DMS153 (cell line): Measurements from ENCODE around the gene ZNF8.
"Not testable (repeated sequence)": the region's sequence is repeated elsewhere in the genome, so short reads cannot be mapped to it uniquely, and the experiment has no call there.

Source experiments
- DNase-seq: peaks from one replicate; lab custom pipeline; 2025; lab: John Stamatoyannopoulos, UW

The ZNF8 gene

DNA sequence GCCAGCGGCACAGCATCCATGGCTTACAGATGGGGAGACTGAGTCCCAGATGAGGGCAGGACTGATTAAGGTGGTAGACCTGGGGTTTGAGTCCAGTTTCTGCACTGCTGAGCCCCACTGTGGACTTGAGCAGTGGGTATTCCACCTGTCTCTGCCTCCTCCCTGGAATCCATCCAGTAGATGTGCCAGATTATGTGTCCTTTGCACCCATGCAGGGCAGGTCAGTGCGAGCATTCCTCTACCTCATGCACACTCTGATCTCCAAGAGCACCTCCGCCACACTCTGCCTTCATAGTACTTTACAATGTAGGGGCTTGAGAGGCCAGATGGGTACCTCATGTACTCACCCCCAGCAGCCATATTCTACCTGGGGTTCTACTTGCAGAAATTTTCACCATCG lies 58.1 kb downstream of the ZNF8 start:
- DNase-seq: no peak

DNA sequence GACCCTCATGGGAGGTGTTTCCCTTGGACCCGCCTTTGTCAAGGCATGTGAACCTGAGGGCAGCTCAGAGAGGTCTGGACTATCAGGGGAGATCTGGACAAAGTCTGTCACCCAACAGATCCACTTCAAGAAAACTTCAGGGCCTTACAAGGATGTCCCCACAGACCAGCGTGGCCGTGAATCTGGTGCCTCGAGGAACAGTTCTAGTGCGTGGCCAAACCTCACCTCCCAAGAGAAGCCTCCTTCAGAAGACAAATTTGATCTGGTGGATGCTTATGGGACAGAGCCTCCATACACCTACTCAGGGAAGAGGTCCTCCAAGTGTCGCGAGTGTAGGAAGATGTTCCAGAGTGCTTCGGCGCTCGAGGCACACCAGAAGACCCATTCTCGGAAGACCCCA lies 59.6 kb downstream of the ZNF8 start:
- no peak for DNase-seq

DNA sequence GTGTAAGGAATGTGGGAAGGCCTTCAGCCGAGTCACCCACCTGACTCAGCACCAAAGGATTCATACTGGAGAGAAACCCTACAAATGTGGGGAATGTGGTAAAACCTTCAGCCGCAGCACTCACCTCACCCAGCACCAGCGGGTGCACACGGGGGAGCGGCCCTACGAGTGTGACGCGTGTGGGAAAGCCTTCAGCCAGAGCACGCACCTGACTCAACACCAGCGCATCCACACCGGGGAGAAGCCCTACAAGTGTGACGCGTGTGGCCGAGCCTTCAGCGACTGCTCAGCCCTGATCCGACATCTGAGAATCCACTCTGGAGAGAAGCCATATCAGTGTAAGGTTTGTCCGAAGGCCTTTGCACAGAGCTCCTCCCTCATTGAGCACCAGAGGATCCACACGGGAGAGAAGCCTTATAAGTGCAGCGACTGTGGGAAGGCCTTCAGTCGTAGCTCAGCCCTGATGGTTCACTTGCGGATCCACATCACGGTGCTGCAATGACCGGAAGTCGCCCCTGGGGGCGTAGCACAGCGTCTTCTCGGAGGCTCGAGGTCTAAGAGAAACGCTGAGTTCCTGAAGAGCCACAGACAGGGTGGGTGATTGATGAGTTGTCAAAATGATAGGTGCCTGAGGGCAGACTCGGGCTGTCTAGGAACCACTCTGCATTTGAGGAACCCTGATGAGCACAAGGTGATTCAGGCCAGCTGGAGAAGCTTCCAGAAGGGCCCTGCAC lies 60.2 kb downstream of the ZNF8 start:
- no peak for DNase-seq

DNA sequence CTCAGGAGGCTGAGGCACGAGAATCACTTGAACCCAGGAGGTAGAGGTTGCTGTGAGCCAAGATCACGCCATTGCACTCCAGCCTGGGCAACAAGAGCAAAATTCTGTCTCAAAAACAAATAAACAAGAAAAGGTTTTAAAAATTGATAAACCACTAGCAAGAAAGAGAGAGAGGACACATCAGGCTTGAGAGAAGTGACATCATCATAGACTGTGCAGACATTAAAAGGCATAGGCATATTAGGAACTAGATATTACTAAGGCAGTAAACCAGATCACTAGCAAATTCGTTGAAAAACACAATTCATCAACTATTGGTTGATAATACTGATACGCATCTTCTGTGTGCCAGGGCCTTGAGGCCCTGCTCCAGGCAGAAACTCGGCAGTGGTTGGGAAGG lies 66.8 kb downstream of the ZNF8 start:
- DNase-seq: no peak

DNA sequence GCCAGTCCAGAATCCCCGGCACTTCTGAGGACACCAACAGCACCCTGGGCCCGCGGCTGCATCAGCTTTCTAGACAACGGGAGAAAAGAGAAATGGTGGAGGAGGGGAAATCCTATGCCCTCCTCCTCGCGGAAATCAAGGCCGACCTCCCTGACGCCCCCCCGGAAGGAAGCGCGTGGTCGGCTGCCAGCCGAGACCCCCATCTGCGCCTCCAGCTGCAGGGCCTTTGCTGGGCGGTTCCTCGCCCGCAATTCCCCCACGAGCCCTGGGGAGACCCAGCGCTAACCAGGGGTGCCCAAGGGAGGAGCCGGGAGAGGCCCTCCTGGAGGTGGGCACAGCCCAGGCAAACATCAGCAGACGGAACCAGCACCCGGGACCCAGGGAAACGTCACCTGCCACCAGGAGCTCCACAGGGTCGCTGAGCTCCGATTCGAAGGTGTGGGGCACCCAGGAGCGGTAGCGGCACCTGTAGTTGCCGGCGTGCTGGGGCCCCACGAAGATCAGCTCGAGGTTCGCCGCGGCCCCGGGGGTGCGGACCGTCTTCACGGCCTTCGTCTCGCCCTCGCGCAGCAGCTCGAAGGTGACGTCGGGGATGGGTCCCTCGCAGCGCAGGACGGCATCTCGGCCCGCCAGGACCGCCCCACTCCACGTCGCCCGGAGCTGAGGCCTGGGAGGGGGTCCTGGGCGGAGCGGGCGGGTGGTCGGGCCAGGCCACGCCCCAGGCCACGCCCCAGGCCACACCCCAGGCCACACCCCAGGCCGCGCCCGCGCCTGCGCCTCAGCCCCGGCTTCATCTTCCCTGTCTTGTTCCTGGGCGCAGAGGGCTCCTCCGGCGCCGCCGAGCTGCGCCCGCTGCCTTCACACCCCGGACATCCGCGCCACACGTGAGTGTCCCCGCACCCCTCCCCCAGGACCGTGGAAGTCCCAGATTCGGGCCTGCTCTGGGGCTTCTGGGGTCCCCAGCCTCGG lies 68.5 kb downstream of the ZNF8 start:
- DNase-seq: peak; percentile 38

DNA sequence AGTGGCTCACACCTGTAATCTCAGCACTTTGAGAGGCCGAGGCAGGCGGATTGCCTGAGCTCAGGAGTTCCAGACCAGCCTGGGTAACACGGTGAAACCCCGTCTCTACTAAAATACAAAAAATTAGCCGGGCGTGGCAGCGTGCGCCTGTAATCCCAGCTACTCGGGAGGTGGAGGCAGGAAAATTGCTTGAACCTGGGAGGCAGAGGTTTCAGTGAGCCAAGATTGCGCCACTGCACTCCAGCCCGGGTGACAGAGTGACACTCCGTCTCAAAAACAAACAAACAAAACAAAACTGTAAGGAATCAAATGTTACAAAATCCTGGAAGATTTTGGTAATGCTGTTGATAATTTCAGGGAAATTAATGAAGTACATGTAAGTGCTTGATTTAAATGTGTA lies 69.3 kb downstream of the ZNF8 start:
- not testable (repeated sequence) for DNase-seq

DNA sequence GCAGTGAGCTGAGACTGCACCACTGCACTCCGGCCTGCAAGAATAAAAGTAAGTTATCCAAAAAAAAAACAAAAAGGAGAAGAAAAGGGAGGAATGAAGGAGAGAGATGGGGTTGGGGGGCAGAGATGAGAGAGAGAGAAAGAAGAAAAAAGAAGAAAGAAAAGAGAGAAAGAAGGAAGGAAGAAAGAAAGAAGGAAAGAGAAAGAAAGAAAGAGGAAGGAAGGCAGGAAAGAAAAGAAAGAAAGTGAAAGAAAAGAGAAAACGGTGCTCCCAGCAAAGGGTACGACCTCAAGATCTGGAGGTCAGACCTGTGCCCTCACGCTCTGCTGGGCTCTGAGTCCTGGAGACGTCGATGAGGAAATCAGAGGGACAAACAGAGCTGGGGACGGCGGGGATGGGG lies 70.8 kb downstream of the ZNF8 start:
- DNase-seq: no peak

DNA sequence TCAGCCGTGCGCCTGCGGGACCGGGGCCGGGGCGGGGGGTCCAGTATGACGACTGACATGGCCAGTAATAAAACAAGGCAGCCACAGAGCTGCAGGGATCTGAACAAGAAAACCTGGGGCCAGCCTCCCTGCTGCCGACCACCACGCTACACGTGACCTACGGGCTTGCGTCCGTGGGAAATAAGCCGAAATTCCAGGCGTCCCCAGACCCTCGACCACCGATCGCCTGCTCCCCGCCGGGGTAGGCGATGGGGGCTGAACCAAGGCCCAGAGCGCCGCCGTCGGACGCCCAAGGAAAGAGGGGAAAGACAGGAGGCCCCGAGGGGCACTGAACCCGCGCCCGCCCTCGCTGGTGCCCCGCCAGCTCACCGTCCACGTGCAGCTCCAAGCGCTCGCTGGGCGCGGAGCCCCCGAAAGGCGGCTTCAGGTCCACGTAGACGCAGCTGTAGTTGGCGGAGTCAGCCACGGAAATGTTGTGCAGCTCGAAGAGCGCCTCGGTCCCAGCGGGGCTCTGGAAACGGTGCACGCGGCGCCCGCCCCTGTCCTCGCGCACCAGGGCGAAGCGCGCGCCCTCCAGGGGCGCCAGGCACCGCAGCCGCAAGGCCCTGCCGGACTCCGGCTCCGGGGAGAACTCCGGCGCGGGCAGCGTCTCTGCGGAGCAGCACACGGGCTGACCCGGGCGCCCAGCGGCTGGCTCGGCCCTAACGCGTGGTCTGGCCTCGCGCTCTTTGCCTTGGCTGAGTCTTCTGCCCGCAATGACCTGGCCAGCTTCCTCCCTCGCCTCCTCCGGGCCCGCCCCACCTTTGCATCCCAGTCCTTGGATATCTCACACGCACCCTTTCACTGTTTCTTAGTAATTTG lies 71.5 kb downstream of the ZNF8 start:
- DNase-seq: no peak

DNA sequence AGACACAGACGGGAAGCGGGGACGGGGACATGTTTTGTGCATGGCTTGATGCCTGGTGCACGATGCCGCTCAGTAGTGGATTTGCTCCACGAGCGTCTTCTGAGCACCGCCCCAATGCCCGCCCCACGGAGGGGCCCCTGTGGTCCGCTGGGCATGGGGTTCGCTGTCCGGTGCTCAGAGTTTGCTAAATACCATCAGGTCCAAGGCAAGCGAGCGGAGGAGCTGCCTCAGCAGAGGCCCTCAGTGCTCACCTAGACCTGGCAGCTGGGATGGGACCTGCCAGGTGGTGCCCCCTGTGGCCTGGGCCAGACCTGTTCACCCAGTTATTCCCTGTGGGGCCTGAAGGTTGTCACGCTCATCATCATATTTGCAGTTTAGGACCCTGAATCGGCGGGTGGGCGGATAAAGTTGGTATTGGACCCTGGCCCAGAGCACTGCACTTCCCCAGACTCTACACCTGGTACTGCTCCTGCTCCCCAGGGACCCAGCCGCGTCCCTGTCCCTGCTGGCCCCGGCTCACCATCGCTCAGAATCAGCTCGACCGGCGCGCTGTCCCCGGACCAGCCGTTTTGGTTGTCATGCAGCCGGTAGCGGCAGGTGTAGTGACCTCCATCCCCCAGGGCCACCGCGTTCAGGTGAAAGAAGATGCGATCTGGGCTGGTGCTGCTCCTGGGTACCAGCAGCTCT lies 72.3 kb downstream of the ZNF8 start:
- no peak for DNase-seq

DNA sequence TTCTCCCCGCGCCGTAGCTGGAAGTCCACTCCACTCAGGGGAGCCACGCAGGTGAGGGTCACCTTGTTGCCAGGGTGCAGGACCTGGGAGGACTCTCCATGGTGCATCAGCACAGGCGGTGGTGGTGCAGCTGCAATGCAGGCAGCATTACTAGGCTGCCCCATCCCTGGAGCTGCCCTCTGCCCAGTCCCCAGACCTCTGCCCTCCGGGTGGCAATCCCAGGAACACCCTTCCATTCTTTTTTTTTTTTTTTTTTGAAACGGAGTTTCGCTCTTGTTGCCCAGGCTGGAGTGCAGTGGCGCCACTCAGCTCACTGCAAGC lies 72.8 kb downstream of the ZNF8 start:
- no peak for DNase-seq

DNA sequence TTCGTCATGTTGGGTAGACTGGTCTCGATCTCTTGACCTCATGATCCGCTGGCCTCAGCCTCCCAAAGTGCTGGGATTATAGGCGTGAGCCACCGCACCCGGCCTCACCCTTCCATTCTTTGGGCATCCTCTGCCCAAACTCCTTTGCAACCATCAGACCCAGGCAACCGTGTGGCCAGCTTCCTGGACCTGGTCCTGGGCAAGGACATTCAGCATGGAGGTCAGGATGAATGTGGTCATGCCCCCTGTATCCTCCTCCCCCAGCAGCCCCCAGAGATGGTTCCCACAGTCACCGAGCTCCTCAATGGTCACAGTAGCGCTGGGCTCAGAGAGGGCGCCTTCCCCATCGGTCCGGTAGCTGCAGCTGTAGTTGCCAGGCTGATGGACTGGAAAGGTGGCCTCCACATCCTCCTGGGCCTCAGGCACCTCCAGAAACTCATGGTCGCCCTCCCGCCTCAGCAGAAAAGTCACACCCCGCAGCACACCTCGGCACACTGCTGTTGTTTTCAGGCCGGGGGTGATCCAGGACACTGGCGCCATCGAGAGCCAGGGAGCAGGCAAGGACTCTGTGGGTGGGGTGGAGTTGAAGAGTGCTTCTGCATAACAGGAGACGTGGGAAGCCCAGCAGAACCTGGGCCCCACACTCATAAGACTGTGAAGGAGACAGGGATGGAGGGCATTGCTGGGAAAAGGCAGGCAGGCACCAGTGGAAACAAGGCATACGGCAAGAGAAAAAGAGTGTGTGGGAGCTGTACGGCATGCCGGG lies 73.4 kb downstream of the ZNF8 start:
- no peak for DNase-seq
